Measurements from ENCODE around the gene QPCT. TPM values are rescaled to one million over a fixed set of nuclear protein-coding genes. Genes with fewer than 3 reads are reported as not detected.

The QPCT gene
- total RNA-seq, 1 donor from 2014 or later, result 52.3 TPM

DNA sequence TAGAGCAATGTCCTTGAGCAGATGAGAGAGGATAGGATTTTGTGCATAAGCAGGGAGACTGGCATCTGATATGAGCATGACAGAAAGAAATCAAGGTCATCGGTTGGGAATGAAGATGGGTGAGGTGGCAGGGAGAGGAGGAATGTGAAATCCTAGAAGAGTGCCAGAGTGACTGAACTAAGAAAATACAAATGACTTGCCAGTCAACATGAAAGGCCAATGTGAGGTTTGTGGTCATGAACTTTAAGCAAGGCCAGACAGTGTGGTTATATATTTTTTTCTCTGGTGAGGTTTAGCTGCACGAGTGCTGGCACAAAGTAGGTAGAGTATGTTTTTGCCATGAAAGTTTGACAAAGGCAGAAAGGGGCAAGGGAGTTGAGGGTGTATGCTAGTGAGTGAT lies 21.2 kb downstream of the QPCT start:
- no peak overlapping the region for H3K4me3 ChIP-seq (ENCODE audit: low read depth, low read length)
- DNase-seq (ENCODE audit: low read depth), result no peak

GRCh38 chr2:37366773-37367172 lies 22.3 kb downstream of the QPCT start:
- no peak for DNase-seq (ENCODE audit: low read depth)
- TF ChIP-seq, protein P1, sequence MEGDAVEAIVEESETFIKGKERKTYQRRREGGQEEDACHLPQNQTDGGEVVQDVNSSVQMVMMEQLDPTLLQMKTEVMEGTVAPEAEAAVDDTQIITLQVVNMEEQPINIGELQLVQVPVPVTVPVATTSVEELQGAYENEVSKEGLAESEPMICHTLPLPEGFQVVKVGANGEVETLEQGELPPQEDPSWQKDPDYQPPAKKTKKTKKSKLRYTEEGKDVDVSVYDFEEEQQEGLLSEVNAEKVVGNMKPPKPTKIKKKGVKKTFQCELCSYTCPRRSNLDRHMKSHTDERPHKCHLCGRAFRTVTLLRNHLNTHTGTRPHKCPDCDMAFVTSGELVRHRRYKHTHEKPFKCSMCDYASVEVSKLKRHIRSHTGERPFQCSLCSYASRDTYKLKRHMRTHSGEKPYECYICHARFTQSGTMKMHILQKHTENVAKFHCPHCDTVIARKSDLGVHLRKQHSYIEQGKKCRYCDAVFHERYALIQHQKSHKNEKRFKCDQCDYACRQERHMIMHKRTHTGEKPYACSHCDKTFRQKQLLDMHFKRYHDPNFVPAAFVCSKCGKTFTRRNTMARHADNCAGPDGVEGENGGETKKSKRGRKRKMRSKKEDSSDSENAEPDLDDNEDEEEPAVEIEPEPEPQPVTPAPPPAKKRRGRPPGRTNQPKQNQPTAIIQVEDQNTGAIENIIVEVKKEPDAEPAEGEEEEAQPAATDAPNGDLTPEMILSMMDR (conservative IDR thresholded peaks at IDR 0.05; ENCODE audit: low read depth, low read length), result no peak
- H3K4me3 ChIP-seq (ENCODE audit: low read depth, low read length), result no peak overlapping the region

More for the DNA sequence above, 21.2 kb downstream of the QPCT start:
- TF ChIP-seq, protein P1 (conservative IDR thresholded peaks at IDR 0.05; ENCODE audit: low read depth, low read length), result no peak

- H3K4me3 ChIP-seq (ENCODE audit: low read depth, low read length), result no peak overlapping the region
- no peak for DNase-seq (ENCODE audit: low read depth)
- TF ChIP-seq, protein P1 (conservative IDR thresholded peaks at IDR 0.05; ENCODE audit: low read depth, low read length), result no peak
Measured at GRCh38 chr2:37367310-37367709, 22.9 kb downstream of the QPCT start.

GRCh38 chr2:37367984-37368383 lies 23.6 kb downstream of the QPCT start:
- H3K4me3 ChIP-seq (ENCODE audit: low read depth, low read length), result no peak overlapping the region
- TF ChIP-seq, protein P1 (conservative IDR thresholded peaks at IDR 0.05; ENCODE audit: low read depth, low read length), result no peak
- no peak for DNase-seq (ENCODE audit: low read depth)

DNA sequence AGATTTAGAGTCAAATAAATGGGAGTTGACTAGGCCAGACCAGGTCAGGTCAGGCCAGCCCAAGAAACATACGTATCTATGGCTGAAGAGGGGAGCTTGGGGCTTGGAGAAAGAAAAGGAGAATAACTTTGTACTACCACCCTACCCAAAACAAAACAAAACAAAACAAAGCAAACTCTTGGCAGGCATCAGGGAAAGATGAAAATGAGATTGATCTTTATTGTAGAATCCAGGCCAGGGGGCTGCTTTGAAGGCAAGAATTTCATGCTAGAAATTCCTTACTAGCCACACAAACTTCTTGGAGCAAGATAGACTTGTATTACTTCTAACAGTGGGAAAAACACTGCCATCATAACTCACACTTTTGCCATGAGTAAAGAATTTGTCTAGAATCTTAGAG lies 26.2 kb downstream of the QPCT start:
- no peak for DNase-seq (ENCODE audit: low read depth)
- H3K4me3 ChIP-seq (ENCODE audit: low read depth, low read length), result no peak overlapping the region
- TF ChIP-seq, protein P1 (conservative IDR thresholded peaks at IDR 0.05; ENCODE audit: low read depth, low read length), result no peak

DNA sequence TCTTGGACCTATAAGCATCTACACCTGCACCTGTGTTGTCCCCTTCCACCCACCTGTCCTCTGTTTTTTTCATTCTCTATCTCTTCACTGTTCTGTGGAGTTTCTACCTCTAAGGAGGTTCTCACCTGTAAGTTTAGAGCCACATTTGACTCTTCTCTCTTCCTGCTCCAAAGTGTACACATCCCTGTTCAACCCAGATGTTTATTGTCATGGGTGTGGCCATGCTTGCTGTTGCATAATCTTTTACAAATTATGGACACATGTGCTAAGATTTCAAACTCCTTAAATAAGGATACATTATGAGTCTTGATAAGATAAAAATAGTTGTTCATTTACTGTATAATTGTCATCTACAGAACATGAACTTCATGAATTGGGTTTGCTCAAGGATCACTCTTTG lies 27.6 kb downstream of the QPCT start:
- TF ChIP-seq, protein P1 (conservative IDR thresholded peaks at IDR 0.05; ENCODE audit: low read depth, low read length), result no peak
- H3K4me3 ChIP-seq (ENCODE audit: low read depth, low read length), result no peak overlapping the region
- no peak for DNase-seq (ENCODE audit: low read depth)

- TF ChIP-seq, protein P1 (conservative IDR thresholded peaks at IDR 0.05; ENCODE audit: low read depth, low read length), result no peak
Measured at GRCh38 chr2:37375741-37376288, 31.4 kb downstream of the QPCT start.

More at GRCh38 chr2:37375741-37376288, 31.4 kb downstream of the QPCT start:
- H3K4me3 ChIP-seq (ENCODE audit: low read depth, low read length), result no peak overlapping the region
- DNase-seq (ENCODE audit: low read depth), result no peak

Measured in epithelial cell of proximal tubule (primary cell).